Neuronal stem cell (in vitro differentiated cells): ENCODE measurements around the gene CDKN1A.
"Not testable (repeated sequence)": the region's sequence is repeated elsewhere in the genome, so short reads cannot be mapped to it uniquely, and the experiment has no call there.

Source experiments
- DNase-seq: peaks from one replicate; pipeline ENCODE4 v3.0.0-alpha.2; 2013; ENCODE audit warnings: low spot score
- H2AFZ ChIP-seq: one replicate; pipeline ENCODE4 v1.6.1; 2013; ENCODE audit warnings: mild to moderate bottlenecking, low read length, inconsistent platforms
- H2AK5ac ChIP-seq: 2 replicates; pipeline ENCODE4 v1.6.1; 2013; ENCODE audit warnings: low read depth, mild to moderate bottlenecking, inconsistent platforms, low read length, moderate library complexity, mixed read lengths
- H2BK120ac ChIP-seq: 2 replicates; pipeline ENCODE4 v1.6.1; 2013; ENCODE audit warnings: low read depth, mild to moderate bottlenecking, inconsistent platforms, low read length, moderate library complexity, mixed read lengths
- H2BK12ac ChIP-seq: one replicate; pipeline ENCODE4 v1.6.1; 2013; ENCODE audit warnings: low read length, inconsistent platforms
- H2BK15ac ChIP-seq: 2 replicates; pipeline ENCODE4 v1.6.1; 2013; ENCODE audit warnings: mild to moderate bottlenecking, low read length, inconsistent platforms, mixed read lengths
- H2BK5ac ChIP-seq: one replicate; pipeline ENCODE4 v1.6.1; 2013; ENCODE audit warnings: inconsistent platforms, mild to moderate bottlenecking, low read length, moderate library complexity
- H3K14ac ChIP-seq: one replicate; pipeline ENCODE4 v1.6.1; 2013; ENCODE audit warnings: low read length, inconsistent platforms
- H3K18ac ChIP-seq: 2 replicates; pipeline ENCODE4 v1.6.1; 2013; ENCODE audit warnings: low read length, inconsistent platforms
- H3K23ac ChIP-seq: 2 replicates; pipeline ENCODE4 v1.6.1; 2013; ENCODE audit warnings: low read depth, mild to moderate bottlenecking, mixed read lengths, low read length, inconsistent platforms; ENCODE audit not compliant: poor library complexity
- H3K27ac ChIP-seq: replicated peaks from 3 replicates; pipeline ENCODE4 v1.5.1; 2013; ENCODE audit warnings: low read length, inconsistent platforms
- H3K27me3 ChIP-seq, 3 experiments: 2 replicates each; pipeline ENCODE4 v1.6.1; 2013; ENCODE audit warnings: low read length in 3 of 3, mild to moderate bottlenecking in 2 of 3, inconsistent platforms in 1 of 3, low read depth in 1 of 3, mixed read lengths in 1 of 3, moderate library complexity in 1 of 3; ENCODE audit not compliant: control insufficient read depth in 3 of 3, insufficient read depth in 3 of 3
- H3K36me3 ChIP-seq, 2 donors: replicated peaks in 1 of 2; 2 replicates each; pipeline ENCODE4 v1.6.1; 2013; ENCODE audit warnings: low read length in 2 of 2; ENCODE audit not compliant: control insufficient read depth in 2 of 2, insufficient read depth in 2 of 2
- H3K4ac ChIP-seq: 2 replicates; pipeline ENCODE4 v1.6.1; 2013; ENCODE audit warnings: inconsistent platforms, mild to moderate bottlenecking, low read length, moderate library complexity
- H3K4me1 ChIP-seq, 2 donors: 1 replicate in 1 of 2; 2 replicates in 1 of 2; pipeline ENCODE4 v1.6.1; 2013; ENCODE audit warnings: low read length in 2 of 2, low read depth in 1 of 2; ENCODE audit not compliant: control insufficient read depth in 2 of 2, insufficient read depth in 1 of 2
- H3K4me2 ChIP-seq: one replicate; pipeline ENCODE4 v1.6.1; 2013; ENCODE audit warnings: mild to moderate bottlenecking, low read length, inconsistent platforms; ENCODE audit not compliant: insufficient read depth, poor library complexity, severe bottlenecking
- H3K4me3 ChIP-seq, 2 donors: 2 replicates each; pipeline ENCODE4 v1.5.1; 2013; ENCODE audit warnings: low read length in 2 of 2, mild to moderate bottlenecking in 2 of 2, inconsistent platforms in 1 of 2, moderate library complexity in 1 of 2
- H3K79me1 ChIP-seq: one replicate; pipeline ENCODE4 v1.6.1; 2013; ENCODE audit warnings: low read depth, mild to moderate bottlenecking, inconsistent platforms, low read length, moderate library complexity
- H3K9ac ChIP-seq: one replicate; pipeline ENCODE4 v1.6.1; 2013; ENCODE audit warnings: mild to moderate bottlenecking, low read depth, low read length, inconsistent platforms; ENCODE audit not compliant: poor library complexity
- H3K9me3 ChIP-seq, 2 donors: replicated peaks in 1 of 2; 2 replicates each; pipeline versions ENCODE3 to v1.6.1; 2013; ENCODE audit warnings: low read length in 2 of 2, mild to moderate bottlenecking in 2 of 2, inconsistent platforms in 1 of 2, low read depth in 1 of 2, mixed read lengths in 1 of 2, moderate library complexity in 1 of 2; ENCODE audit not compliant: control insufficient read depth in 2 of 2, insufficient read depth in 1 of 2
- H4K8ac ChIP-seq: one replicate; pipeline ENCODE4 v1.6.1; 2013; ENCODE audit warnings: low read depth, mild to moderate bottlenecking, inconsistent platforms, low read length, moderate library complexity
- H4K91ac ChIP-seq: one replicate; pipeline ENCODE4 v1.6.1; 2013; ENCODE audit warnings: low read length, low read depth, mild to moderate bottlenecking, inconsistent platforms; ENCODE audit not compliant: poor library complexity
- WGBS, 2 donors: extraction: QIAGEN DNeasy Blood & Tissue Kit; methylation state at CpG; one replicate each; pipeline ENCODE4 v1.1.7; 2013; ENCODE audit warnings: missing lambda C conversion rate in 2 of 2, mixed read lengths in 1 of 2; ENCODE audit not compliant: insufficient read length in 2 of 2, insufficient replicate concordance in 1 of 2; ENCODE audit errors: extremely low coverage in 2 of 2; 5-methylcytosine and 5-hydroxymethylcytosine counted together

Gene CDKN1A

DNA sequence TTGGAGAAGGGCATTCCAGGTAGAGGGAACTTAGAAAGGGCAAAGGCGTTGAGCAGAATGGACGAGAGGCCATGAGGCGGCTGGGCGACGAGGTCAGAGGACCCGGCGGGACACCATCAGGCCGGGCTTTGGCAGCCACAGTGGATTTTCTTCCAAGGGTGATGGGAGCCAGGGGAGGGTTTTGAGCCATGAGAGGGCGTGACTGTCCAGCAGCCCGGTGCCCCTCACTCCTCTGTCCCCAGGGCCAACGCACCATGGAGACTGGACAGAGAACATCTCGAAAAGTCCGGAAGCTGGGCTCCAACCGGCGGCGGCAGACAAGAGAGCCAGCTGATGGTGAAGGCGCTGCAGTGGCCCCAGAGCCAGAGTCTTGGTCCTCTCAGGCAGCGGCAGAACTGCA, 25.5 kb downstream of the CDKN1A start:
- Histone ChIP-seq H3K27ac (no peak overlapping the region), H3K23ac (no peak overlapping the region), H2BK15ac (no peak overlapping the region), H3K4ac (no peak overlapping the region), H3K4me2 (no peak overlapping the region), H4K8ac (no peak overlapping the region), H3K14ac (peak overlapping the region; percentile 25), H2BK12ac (no peak overlapping the region), H2BK120ac (no peak overlapping the region), H2BK5ac (no peak overlapping the region), H3K36me3 (no peaks in the 10 kb centered on the region), H2AK5ac (peak overlapping the region; percentile 24), H3K4me1 (no peaks in the 10 kb centered on the region), H2AFZ (no peak overlapping the region), H3K27me3 (peaks cover 0 to 43% (median 0%) of the 10 kb centered on the region in 3 experiments), H3K9me3 (no peaks in the 10 kb centered on the region), H3K79me1 (no peaks in the 10 kb centered on the region), H3K18ac (no peak overlapping the region), H3K4me3 (no peak overlapping the region), H4K91ac (no peak overlapping the region), H3K9ac (no peak overlapping the region)
- no CpG with 5 or more reads among the region's 18 CpGs for WGBS, 2 donors
- no peak for DNase-seq

DNA sequence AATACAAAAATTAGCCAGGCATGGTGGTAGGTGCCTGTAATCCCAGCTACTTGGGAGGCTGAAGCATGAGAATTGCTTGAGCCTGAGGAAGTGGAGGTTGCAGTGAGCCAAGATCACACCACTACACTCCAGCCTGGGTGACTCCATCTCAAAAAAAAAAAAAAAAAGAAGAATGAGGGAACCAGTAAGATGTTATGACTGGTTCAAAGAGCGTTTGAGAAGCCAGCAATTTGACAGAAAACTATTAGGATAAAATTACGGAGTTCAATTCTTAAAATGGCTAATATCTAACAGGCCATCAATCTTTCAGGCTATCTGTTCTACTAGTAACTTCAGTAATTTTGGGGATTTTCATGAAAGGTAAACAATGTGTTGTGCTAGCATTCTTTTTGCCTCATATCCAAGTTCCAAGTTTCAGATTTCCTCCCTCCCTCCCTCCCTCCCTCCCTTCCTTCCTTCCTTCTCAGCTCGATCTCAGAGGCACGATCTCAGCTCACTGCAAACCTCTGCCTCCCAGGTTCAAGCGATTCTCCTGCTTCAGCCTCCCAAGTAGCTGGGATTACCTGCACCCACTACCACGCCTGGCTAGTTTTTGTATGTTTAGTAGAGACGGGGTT, 26.6 kb downstream of the CDKN1A start:
- H2BK15ac ChIP-seq, H3K4ac ChIP-seq, H2BK12ac ChIP-seq, H3K27ac ChIP-seq, H3K9ac ChIP-seq, H4K91ac ChIP-seq, H3K23ac ChIP-seq, H3K79me1 ChIP-seq, H3K9me3 ChIP-seq, H3K4me1 ChIP-seq, DNase-seq, H2BK120ac ChIP-seq, H3K14ac ChIP-seq, H3K36me3 ChIP-seq, H2AFZ ChIP-seq, H3K18ac ChIP-seq, H3K4me2 ChIP-seq, H2BK5ac ChIP-seq, H3K4me3 ChIP-seq, H2AK5ac ChIP-seq, H4K8ac ChIP-seq: not testable (repeated sequence)
- WGBS, 2 donors = no CpG with 5 or more reads among the region's 7 CpGs
- H3K27me3 ChIP-seq = peaks cover 0 to 39% (median 0%) of the 10 kb centered on the region in 3 experiments

DNA sequence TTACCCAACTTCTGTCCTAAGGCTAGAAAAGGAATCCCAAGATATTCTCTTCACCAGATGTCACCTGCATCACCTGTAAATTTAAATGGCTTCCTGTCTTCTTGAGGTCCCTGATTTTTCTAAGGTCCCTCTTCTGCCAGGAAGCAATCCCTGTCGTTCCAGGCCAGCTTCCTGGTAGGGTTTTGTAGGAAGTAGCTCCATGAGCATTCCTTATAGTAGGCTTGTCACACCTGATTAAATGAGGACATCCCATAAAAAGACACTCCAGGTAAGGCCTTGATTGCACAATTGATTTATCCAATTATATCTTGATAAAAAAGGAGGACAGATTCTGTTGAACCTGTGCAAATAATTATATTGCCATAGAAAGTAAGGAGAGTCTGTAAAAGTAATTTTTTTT, 27.8 kb downstream of the CDKN1A start:
- WGBS, 2 donors = no CpG with 5 or more reads among the region's 1 CpG
- no peak overlapping the region for H3K9ac ChIP-seq

DNA sequence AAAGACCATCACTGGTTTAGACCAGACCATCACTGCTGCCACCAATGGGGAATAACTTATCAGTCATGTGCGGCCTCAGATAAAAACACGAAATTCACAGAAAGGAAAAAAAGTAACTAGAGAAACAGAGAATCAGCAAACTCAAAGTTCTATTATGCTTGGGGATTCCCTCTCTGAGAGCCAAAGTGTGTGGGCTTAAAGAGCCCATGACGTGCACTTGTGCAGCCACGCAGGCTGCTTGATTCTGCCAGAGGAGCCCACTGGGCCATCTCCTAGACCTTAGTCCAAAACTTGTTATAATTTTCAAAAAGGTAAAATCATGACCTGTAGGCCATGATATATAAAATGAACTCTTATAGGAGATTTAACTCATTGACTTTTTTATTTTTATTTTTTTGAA, 34.3 kb downstream of the CDKN1A start:
- Histone ChIP-seq H3K4me2 (no peak overlapping the region), H2BK5ac (no peak overlapping the region), H3K36me3 (no peaks in the 10 kb centered on the region), H3K4me3 (no peak overlapping the region), H3K23ac (no peak overlapping the region), H3K14ac (no peak overlapping the region), H3K9me3 (no peaks in the 10 kb centered on the region), H3K27ac (no peak overlapping the region), H3K4ac (no peak overlapping the region), H2BK15ac (no peak overlapping the region), H3K79me1 (no peaks in the 10 kb centered on the region), H3K4me1 (no peaks in the 10 kb centered on the region), H3K27me3 (peaks cover 0 to 15% (median 0%) of the 10 kb centered on the region in 3 experiments), H3K9ac (no peak overlapping the region), H4K91ac (no peak overlapping the region), H2AFZ (no peak overlapping the region), H2AK5ac (no peak overlapping the region), H2BK120ac (no peak overlapping the region), H4K8ac (no peak overlapping the region), H3K18ac (no peak overlapping the region), H2BK12ac (no peak overlapping the region)
- WGBS, 2 donors = no CpG with 5 or more reads among the region's 4 CpGs
- no peak for DNase-seq

More for the DNA sequence above, 27.8 kb downstream of the CDKN1A start:
- Histone ChIP-seq H3K4me3 (no peak overlapping the region), H3K27me3 (peaks cover 0 to 39% (median 0%) of the 10 kb centered on the region in 3 experiments), H2AK5ac (no peak overlapping the region), H3K36me3 (no peaks in the 10 kb centered on the region), H3K4me1 (no peaks in the 10 kb centered on the region), H2AFZ (no peak overlapping the region), H2BK15ac (no peak overlapping the region), H4K8ac (no peak overlapping the region), H3K27ac (no peak overlapping the region), H3K9me3 (no peaks in the 10 kb centered on the region), H2BK12ac (no peak overlapping the region), H3K4ac (no peak overlapping the region), H3K4me2 (no peak overlapping the region), H4K91ac (no peak overlapping the region), H3K14ac (no peak overlapping the region), H2BK120ac (no peak overlapping the region), H3K23ac (no peak overlapping the region), H3K18ac (no peak overlapping the region), H3K79me1 (no peaks in the 10 kb centered on the region), H2BK5ac (no peak overlapping the region)
- DNase-seq = no peak
